ENCODE measurements around the gene NOPCHAP1. TPM values are rescaled to one million over a fixed set of nuclear protein-coding genes. Genes with fewer than 3 reads are reported as not detected.

The NOPCHAP1 gene, protein sequence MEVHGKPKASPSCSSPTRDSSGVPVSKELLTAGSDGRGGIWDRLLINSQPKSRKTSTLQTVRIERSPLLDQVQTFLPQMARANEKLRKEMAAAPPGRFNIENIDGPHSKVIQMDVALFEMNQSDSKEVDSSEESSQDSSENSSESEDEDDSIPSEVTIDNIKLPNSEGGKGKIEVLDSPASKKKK
- total RNA-seq (2012; rRNA removed) (5.3 and 5.6 TPM in 2 replicates), polyA plus RNA-seq (2012; rRNA removed) (9.3 and 9.9 TPM in 2 replicates), Bru-seq, nascent RNA (percentile 44 among the genes with signal in this experiment), BruChase-seq, experiment 1, labeled RNA remaining after a 6-hour chase (percentile 52 among the genes with signal in this experiment), BruChase-seq, experiment 2, labeled RNA remaining after a 2-hour chase (percentile 65 among the genes with signal in this experiment)
- 2.0 and 2.8 TPM in 2 replicates for polyA plus RNA-seq (2012; cell fraction: cytosol; rRNA removed)
- 1.1 and 1.9 TPM in 2 replicates for polyA plus RNA-seq (2012; cell fraction: nucleus; rRNA removed; ENCODE audit: low replicate concordance)
- long read RNA-seq, full-length matches to known transcripts: 4 of 10 reads
- long read RNA-seq, partial matches to known transcripts: 0 of 10 reads
- long read RNA-seq, other reads (novel, unspliced or antisense): 6 of 10 reads

GRCh38 chr12:104986022-104986941 lies at the start of gene NOPCHAP1:
NOPCHAP1 (plus strand) TSS chr12:104986316; CDS start chr12:104986353, 37 bp downstream.
- H2AK5ac ChIP-seq (ENCODE audit: low read depth, low read length): no peak within 1 kb of the TSS
- peak within 1 kb of the TSS; percentile 95 for H3K27ac ChIP-seq (ENCODE audit: insufficient read depth, low read length)
- H3K56ac ChIP-seq (ENCODE audit: extremely low read depth, insufficient read depth, low read length): peak within 1 kb of the TSS; percentile 33; the same call in 1 of the 2 replicates
- ATAC-seq (ENCODE audit: low read depth) (peak; percentile 100), DNase-seq (peak; percentile 75)
- H3K4me1 ChIP-seq (ENCODE audit: control insufficient read depth, insufficient read depth, low read length): no peaks in the 10 kb centered on the region
- 0 out of 2 replicates have a peak, but pooled peaks cover 5% of the 10 kb centered on the region for H4K20me1 ChIP-seq (ENCODE audit: insufficient read depth, low read length)
- H4K5ac ChIP-seq (ENCODE audit: low read depth, low read length): 0 out of 2 replicates have a peak within 1 kb of the TSS, but pooled peaks have one; percentile 32
- H3K4me3 ChIP-seq (ENCODE audit: insufficient read depth, low read depth, low read length): peak within 1 kb of the TSS; percentile 96
- no peak within 1 kb of the TSS; the same call in 2 of the 3 replicates for H2BK15ac ChIP-seq (ENCODE audit: low read depth, low read length)
- H3K9me3 ChIP-seq (ENCODE audit: control insufficient read depth, insufficient read depth, low read length): no peaks in the 10 kb centered on the region
- no peak within 1 kb of the TSS; the same call in 1 of the 2 replicates for H4K91ac ChIP-seq (ENCODE audit: insufficient read depth, low read depth, low read length)
- H3K36me3 ChIP-seq (ENCODE audit: control insufficient read depth, insufficient read depth, low read length): no peaks in the 10 kb centered on the region; the same call in 1 of the 2 replicates
- CTCF ChIA-PET: interaction anchor here (0.5 to 0.8 kb wide), 2 partner anchors 10 to 17 kb away, joined by 3 to 6 read pairs; no protein-coding TSS in a partner anchor
- H4K8ac ChIP-seq (ENCODE audit: low read depth in 2 of 2, low read length in 2 of 2): peak within 1 kb of the TSS in 1 of 2 experiments; percentile 63; a peak in 1 of 4 replicates
- peaks cover 18 to 21% of the 10 kb centered on the region in 2 experiments for H3K79me1 ChIP-seq (ENCODE audit: low read depth in 1 of 2, low read length in 2 of 2)
- 0 out of 2 replicates have a peak within 1 kb of the TSS, but pooled peaks have one; percentile 59 for H2BK120ac ChIP-seq (ENCODE audit: low read depth, low read length)
- dilution Hi-C loops (cut with HindIII; ENCODE audit: low sequenced_read_pairs, unreplicated experiment) (no loop called here), in situ Hi-C loops (cut with MboI; ENCODE audit: low sequenced_read_pairs) (no loop called here), intact Hi-C loops (cut with micrococcal nuclease) (no loop called here)
- H3K14ac ChIP-seq (replicated peaks; ENCODE audit: low read depth, low read length): peak within 1 kb of the TSS; percentile 73
- peak within 1 kb of the TSS; percentile 89 for H3K9ac ChIP-seq (ENCODE audit: low read depth, low read length)
- peak within 1 kb of the TSS; percentile 4 for H2AK9ac ChIP-seq (replicated peaks; ENCODE audit: low read depth, low read length, poor library complexity)
- POLR2A ChIA-PET (ENCODE audit: unreplicated experiment): no interaction called here
- no peak within 1 kb of the TSS for H2BK20ac ChIP-seq (ENCODE audit: low read depth, low read length)
- H3K4me2 ChIP-seq (ENCODE audit: low read depth, low read length): peak within 1 kb of the TSS; percentile 99
- WGBS, 2 experiments (ENCODE audit: extremely low coverage in 2 of 2, insufficient read length in 1 of 2): 0% methylated on average over 27 of the region's 59 CpGs; no CpG with 5 or more reads in 1 of the 2 experiments
- peaks cover 6% of the 10 kb centered on the region; the same call in 1 of the 2 replicates for H3K9me1 ChIP-seq (ENCODE audit: insufficient read depth, low read length)
- 0 out of 2 replicates have a peak within 1 kb of the TSS, but pooled peaks have one; percentile 49 for H3K18ac ChIP-seq (ENCODE audit: low read depth, low read length)
- H3K23ac ChIP-seq (ENCODE audit: low read depth, low read length): peak within 1 kb of the TSS; percentile 78
- H3K4ac ChIP-seq (ENCODE audit: low read depth, low read length): peak within 1 kb of the TSS; percentile 59
- peak within 1 kb of the TSS; percentile 99 for H2AFZ ChIP-seq (replicated peaks; ENCODE audit: low read length, poor library complexity)
- no TSS peak for BruUV-seq (replicated peaks)
- H3K27me3 ChIP-seq (ENCODE audit: control insufficient read depth, insufficient read depth, low read length): peaks cover 3% of the 10 kb centered on the region
- H2BK5ac ChIP-seq (ENCODE audit: low read depth, low read length, poor library complexity, severe bottlenecking): peak within 1 kb of the TSS; percentile 86
- TF ChIP-seq MAFK (IDR thresholded peaks at IDR 0.05; ENCODE audit: low read depth, low read length): no peak
- no peak for TF ChIP-seq CEBPB (IDR thresholded peaks at IDR 0.05; ENCODE audit: low read depth, low read length)
- TF ChIP-seq NFE2L2 (IDR thresholded peaks at IDR 0.05; ENCODE audit: low read depth, low read length): no peak
- TF ChIP-seq, protein P1, sequence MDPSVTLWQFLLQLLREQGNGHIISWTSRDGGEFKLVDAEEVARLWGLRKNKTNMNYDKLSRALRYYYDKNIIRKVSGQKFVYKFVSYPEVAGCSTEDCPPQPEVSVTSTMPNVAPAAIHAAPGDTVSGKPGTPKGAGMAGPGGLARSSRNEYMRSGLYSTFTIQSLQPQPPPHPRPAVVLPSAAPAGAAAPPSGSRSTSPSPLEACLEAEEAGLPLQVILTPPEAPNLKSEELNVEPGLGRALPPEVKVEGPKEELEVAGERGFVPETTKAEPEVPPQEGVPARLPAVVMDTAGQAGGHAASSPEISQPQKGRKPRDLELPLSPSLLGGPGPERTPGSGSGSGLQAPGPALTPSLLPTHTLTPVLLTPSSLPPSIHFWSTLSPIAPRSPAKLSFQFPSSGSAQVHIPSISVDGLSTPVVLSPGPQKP (IDR thresholded peaks at IDR 0.05; ENCODE audit: borderline replicate concordance, low read depth, low read length): no peak
- no peak for TF ChIP-seq RAD21 (IDR thresholded peaks at IDR 0.05; ENCODE audit: low read length)
- TF ChIP-seq MAZ (IDR thresholded peaks at IDR 0.05; ENCODE audit: borderline replicate concordance, low read depth, low read length): peak; percentile 48; the same call in 1 of the 2 replicates
- TF ChIP-seq BHLHE40 (IDR thresholded peaks at IDR 0.05; ENCODE audit: low read depth, low read length): peak; percentile 77
- TF ChIP-seq FOS (IDR thresholded peaks at IDR 0.05; ENCODE audit: low read depth, low read length): no peak
- TF ChIP-seq MXI1 (IDR thresholded peaks at IDR 0.05; ENCODE audit: borderline replicate concordance, low read depth, low read length): peak; percentile 98
- no peak for TF ChIP-seq SMC3 (IDR thresholded peaks at IDR 0.05; ENCODE audit: low read depth, low read length)

Data from IMR-90 (cell line).